HepG2 (cell line): ENCODE data around the gene CARD8. TPM values are rescaled to one million over a fixed set of nuclear protein-coding genes. Genes with fewer than 3 reads are reported as not detected.
A peak's percentile ranks its signal among the peaks of the same experiment; 100 is the strongest.

Experiments used
- DZIP1 ChIP-seq: sonication (generic); formaldehyde crosslinking; IDR thresholded peaks from 2 replicates; pipeline ENCODE4 v1.5.0; 2020; ENCODE audit warnings: mild to moderate bottlenecking, missing genetic modification reagents
- GABPA ChIP-seq, 2 experiments: IDR thresholded peaks; 2 replicates each; pipeline ENCODE4 v1.6.1; 2011 to 2016; ENCODE audit warnings: low read depth in 2 of 2, low read length in 1 of 2, missing biosample characterization in 1 of 2, missing genetic modification characterization in 1 of 2
- HIVEP1 ChIP-seq: sonication (generic); formaldehyde crosslinking; IDR thresholded peaks from 2 replicates; pipeline ENCODE4 v1.4.0; 2020; ENCODE audit warnings: mild to moderate bottlenecking, missing genetic modification reagents
- HNRNPH1 ChIP-seq: fragments of 200-400 bp; formaldehyde crosslinking; optimal IDR thresholded peaks from 2 replicates; pipeline ENCODE3; 2017; ENCODE audit warnings: mild to moderate bottlenecking, low read depth, low read length
- KIAA2018 ChIP-seq: sonication (generic); formaldehyde crosslinking; IDR thresholded peaks from 2 replicates; pipeline ENCODE4 v1.5.0; 2020; ENCODE audit warnings: mild to moderate bottlenecking, missing genetic modification reagents, borderline replicate concordance
- MAFG ChIP-seq: sonication (generic); formaldehyde crosslinking; IDR thresholded peaks from 2 replicates; pipeline ENCODE4 v1.5.1; 2020; ENCODE audit warnings: mild to moderate bottlenecking, missing genetic modification reagents
- YEATS4 ChIP-seq: sonication (generic); formaldehyde crosslinking; IDR thresholded peaks from 2 replicates; pipeline ENCODE4 v1.4.0; 2020; ENCODE audit warnings: missing genetic modification reagents, borderline replicate concordance
- ZNF552 ChIP-seq: sonication (generic); formaldehyde crosslinking; IDR thresholded peaks from 2 replicates; pipeline ENCODE4 v1.9.0; 2022; ENCODE audit warnings: missing genetic modification reagents, mild to moderate bottlenecking, borderline replicate concordance
- ZNF605 ChIP-seq: sonication (generic); formaldehyde crosslinking; IDR thresholded peaks from 2 replicates; pipeline ENCODE4 v1.8.0; 2022; ENCODE audit warnings: mild to moderate bottlenecking, missing genetic modification reagents
- ZSCAN12 ChIP-seq: sonication (generic); formaldehyde crosslinking; IDR thresholded peaks from 2 replicates; pipeline ENCODE4 v1.9.0; 2021; ENCODE audit warnings: mild to moderate bottlenecking, missing genetic modification reagents
- polyA plus RNA-seq, 8 experiments: library from polyadenylated mRNA; depleted of rRNA in 3 of 8; stranded (reverse) in 7 of 8; unstranded in 1 of 8; fragments of >200 nt; fragmentation: Illumina TruSeq in 4 of 8; extraction: Trizol in 4 of 8; gene quantifications; 2 replicates each; pipeline versions ENCODE4 v1.2.1 to v1.2.3, GENCODE V29; 2011 to 2016; ENCODE audit warnings: low read depth in 4 of 8, missing spikeins in 1 of 8, mixed read lengths in 1 of 8; ENCODE audit not compliant: insufficient read depth in 1 of 8
- total RNA-seq, 5 experiments: library from RNA; depleted of rRNA; stranded (reverse); fragments of >200 nt; fragmentation: Illumina TruSeq; extraction: Trizol; gene quantifications; 2 replicates each; pipeline ENCODE4 v1.2.3, GENCODE V29; 2016; ENCODE audit warnings: low read depth in 1 of 5
- TF ChIP-seq, protein P1 (sequence below): sonication (generic); formaldehyde crosslinking; IDR thresholded peaks from 2 replicates; pipeline ENCODE4 v1.4.0; 2020; ENCODE audit warnings: missing genetic modification reagents

Gene CARD8
- total and polyA plus RNA-seq, 2 of the 13 experiments (the other 11 are each of a cell fraction or from before 2014, with no cell fraction given): 15.0 to 19.2 TPM

- TF ChIP-seq DZIP1 (no peak), HIVEP1 (no peak), KIAA2018 (CRISPR knock-in tag) (no peak), HNRNPH1 (peak; percentile 42), MAFG (CRISPR knock-in tag) (no peak), ZNF605 (peak; percentile 85), ZNF552 (peak; percentile 14; the same call in 1 of the 2 replicates), GABPA (IDR thresholded peaks at IDR 0.05; ENCODE audit: low read depth, low read length) (no peak), GABPA (CRISPR knock-in tag; IDR thresholded peaks at IDR 0.05; ENCODE audit: low read depth) (peak; percentile 59; the same call in 1 of the 2 replicates), ZSCAN12 (CRISPR knock-in tag) (no peak), YEATS4 (CRISPR knock-in tag) (peak; percentile 44; the same call in 1 of the 2 replicates)
- TF ChIP-seq, protein P1, sequence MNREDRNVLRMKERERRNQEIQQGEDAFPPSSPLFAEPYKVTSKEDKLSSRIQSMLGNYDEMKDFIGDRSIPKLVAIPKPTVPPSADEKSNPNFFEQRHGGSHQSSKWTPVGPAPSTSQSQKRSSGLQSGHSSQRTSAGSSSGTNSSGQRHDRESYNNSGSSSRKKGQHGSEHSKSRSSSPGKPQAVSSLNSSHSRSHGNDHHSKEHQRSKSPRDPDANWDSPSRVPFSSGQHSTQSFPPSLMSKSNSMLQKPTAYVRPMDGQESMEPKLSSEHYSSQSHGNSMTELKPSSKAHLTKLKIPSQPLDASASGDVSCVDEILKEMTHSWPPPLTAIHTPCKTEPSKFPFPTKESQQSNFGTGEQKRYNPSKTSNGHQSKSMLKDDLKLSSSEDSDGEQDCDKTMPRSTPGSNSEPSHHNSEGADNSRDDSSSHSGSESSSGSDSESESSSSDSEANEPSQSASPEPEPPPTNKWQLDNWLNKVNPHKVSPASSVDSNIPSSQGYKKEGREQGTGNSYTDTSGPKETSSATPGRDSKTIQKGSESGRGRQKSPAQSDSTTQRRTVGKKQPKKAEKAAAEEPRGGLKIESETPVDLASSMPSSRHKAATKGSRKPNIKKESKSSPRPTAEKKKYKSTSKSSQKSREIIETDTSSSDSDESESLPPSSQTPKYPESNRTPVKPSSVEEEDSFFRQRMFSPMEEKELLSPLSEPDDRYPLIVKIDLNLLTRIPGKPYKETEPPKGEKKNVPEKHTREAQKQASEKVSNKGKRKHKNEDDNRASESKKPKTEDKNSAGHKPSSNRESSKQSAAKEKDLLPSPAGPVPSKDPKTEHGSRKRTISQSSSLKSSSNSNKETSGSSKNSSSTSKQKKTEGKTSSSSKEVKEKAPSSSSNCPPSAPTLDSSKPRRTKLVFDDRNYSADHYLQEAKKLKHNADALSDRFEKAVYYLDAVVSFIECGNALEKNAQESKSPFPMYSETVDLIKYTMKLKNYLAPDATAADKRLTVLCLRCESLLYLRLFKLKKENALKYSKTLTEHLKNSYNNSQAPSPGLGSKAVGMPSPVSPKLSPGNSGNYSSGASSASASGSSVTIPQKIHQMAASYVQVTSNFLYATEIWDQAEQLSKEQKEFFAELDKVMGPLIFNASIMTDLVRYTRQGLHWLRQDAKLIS (CRISPR knock-in tag): no peak
Observed at GRCh38 chr19:48203794-48204628, 51.7 kb downstream of the CARD8 start (continued).
